ENCODE measurements around the gene MYADML2.

Gene MYADML2

DNA sequence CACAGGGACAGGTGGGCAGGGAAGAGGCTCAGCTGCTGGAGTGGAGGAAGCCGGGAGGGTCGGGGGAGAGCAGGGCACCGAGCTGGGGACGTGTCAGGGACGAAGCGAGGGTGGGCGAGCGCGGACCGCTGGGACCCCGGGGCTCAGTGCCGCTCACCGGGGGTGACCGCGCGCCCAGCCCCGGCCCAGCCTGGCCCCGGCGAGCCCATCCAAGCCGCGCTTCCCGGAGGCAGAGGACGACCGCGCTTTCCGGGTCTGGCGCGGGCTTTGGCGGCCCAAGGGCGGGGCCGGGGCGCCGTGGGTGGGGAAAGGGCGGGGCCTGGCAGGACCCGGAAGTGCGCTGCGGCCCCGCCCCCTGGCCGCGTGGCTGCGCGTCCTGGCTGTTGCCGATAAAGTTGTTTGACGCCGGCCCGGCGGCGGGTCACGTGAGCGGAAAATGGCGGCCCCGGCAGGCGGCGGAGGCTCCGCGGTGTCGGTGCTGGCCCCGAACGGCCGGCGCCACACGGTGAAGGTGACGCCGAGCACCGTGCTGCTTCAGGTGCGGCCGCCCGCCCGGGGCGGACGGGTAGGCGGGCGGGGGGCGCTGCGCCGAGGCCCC is 30.3 kb upstream of the MYADML2 start, which contains the start of gene ASPSCR1:
Gene ASPSCR1 (plus strand): TSS at position 419 of the 598 bp plus-strand sequence. CDS start 18 bp downstream, at position 437.
- peak; percentile 30 for DNase-seq

DNA sequence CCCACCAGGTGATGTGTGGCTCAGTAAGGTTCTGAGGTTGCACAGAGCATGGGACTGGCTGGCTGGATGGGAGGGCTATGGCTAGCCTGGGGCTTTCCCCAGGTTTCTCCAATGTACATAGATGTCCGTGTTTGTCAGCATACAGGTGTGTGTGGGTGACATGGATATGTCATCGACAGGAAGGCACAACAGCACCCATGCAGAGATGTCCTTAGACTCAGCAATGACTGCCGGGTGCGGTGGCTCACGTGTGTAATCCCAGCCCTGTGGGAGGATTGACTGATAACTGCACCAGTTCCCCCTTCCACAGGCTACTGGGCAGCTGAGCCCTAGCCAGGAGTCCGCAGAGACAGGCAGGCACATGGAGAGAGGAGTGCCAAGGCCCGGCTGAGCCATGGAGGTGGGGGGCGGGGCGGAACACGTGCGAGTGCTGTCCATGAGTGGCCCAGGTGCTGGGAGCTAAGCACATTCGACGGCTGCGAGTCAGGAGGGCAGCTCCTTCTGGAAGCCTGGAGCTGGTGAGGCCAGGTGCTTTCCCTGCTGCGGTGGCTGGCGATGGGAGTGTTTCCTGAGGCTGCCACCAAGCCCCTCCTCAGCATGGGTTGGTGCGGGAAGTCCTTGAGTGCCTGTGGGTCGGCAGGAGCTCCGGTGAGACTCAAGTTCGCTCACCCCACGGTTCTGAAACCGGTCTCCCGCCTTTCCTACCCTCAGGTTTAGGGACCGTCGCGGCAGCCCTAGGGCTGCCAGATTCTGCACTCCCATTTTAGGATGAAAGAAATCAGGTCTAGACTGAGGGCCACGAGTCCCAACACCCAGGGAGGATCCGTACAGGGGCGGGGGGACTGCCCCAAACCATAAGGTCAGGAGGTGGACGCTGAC is 29.5 kb upstream of the MYADML2 start:
- peak; percentile 40 for DNase-seq

DNA sequence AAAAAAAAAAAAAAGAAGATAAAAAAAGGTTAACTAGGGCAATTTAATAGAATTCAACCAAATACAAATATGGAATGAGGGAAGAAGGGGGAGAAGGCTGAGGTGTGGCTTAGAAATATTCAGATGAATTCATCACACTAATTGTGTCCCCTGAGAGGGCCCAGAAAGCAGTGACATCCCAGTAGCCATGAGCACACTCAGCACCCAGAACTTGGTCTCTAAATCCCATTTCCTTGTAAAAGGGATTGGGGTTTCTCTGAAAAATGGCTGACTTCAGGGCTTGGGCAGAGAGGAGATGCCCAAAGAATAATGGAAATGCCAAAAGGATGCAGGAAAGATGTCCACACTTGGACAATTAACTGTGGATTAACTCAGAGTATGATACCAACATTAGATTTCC is 26.4 kb upstream of the MYADML2 start:
- DNase-seq = no peak

DNA sequence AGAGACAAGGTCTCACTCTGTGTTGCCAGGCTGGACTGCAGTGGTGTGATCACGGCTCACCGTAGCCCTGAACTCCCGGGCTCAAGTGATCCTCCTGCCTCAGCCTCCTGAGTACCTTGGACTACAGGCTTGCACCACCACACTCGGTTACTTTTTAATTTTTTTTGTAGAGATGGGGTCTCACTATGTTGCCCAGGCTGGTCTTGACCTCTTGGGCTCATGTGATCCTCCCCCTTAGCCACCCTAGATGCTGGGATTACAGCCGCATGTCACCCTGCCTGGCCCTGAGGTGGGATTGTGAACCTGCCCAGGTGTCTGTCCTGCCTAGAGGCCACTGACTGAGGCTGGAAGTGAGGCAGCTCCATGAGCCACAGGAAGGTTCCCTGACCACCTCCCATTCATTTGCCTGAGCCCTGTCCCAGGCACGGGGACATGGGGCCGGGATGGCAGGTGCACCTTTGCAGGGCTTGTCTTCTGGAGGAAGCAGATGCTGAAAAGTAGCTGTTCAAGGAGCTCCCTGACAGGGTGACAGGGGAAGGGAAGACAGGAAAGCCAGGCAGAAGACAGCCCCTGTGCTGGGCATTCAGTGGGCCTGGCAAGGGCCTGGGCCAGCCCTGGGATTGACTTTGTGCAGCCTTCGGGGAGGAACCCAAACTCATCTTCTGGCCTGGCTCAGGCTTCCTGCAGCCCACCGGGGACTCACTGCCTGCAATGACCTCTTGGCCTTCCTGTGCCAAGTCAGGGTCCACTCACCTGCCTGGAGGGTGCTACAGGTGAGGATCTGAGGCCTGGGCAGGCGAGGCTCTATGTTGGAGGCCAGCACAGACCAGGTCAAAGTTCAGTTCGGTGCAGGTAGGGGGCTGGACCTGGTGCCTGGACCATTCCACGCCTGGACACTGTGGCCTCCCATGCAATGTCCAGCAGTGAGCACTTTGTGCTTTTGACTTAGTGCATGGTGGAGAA is 22.1 kb upstream of the MYADML2 start:
- no peak for DNase-seq

DNA sequence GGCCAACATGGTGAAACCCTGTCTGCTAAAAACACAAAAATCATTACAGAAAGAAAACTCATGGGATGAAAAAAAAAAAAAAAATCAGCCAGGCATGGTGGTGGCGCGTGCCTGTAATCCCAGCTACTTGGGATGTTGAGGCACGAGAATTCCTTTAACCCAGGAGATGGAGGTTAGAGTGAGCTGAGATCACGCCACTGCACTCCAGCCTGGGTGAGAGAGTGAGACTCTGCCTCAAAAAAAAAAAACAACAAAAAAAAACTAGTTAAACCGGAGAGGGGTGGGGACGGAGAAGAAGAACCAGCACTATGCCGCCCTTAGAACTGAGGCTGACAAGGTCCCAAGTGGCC is 21.3 kb upstream of the MYADML2 start:
- no peak for DNase-seq

DNA sequence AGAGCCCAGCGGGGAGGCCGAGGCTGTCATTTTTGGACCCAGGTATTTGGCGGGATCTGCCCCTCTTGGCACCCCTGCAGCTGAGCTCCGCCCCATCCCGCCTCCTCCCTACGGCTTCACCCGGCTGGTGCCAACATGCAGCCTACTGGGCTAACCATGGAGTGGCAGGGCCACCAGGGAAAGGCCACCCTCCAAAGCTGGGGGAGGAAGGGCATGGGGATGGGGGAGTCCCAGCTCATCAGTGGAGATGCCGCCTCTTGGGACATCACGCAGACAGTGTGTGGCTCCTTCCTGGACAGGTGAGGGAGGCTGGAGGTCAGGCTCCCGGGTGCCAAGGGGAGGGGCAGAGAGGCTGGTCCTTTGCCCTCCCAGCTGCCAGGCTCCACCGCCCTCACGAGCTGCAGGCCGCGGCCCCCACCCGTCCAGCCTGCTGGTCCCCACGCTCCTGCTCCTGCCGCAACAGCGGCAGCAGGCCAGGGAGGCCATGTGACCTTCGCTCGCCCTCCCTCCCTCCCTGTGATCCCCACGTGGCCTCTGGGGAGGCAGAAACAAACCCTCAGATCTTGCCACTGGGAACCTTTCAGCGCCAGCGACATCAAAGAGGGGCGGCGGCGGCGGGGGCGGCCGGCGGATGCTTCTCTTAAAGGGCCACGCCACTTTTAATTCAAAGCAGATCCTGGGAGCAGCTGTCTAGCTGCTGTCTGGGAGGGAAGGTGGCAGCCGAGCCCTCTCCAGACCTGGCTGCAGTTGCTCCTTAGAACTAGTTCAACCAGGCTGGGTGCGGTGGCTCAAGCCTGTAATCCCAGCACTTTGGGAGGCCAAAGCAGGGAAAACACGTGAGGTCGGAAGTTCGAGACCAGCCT is 20.7 kb upstream of the MYADML2 start:
- peak; percentile 58 for DNase-seq

DNA sequence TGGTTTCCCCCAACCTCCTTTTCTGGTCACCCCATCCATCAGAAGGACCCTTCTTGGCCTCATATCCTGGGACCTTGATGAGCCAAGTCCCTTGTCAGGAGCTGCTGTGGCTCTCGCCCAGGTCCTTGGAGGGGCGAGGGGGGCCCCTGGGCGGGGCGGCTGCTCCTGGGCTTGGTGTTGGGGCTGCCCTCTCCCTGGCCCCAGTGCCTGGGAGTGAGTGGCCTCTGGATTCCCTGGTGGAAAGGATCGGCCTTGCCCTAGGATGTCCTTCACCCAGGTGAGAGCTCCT is 20.2 kb upstream of the MYADML2 start:
- no peak for DNase-seq

DNA sequence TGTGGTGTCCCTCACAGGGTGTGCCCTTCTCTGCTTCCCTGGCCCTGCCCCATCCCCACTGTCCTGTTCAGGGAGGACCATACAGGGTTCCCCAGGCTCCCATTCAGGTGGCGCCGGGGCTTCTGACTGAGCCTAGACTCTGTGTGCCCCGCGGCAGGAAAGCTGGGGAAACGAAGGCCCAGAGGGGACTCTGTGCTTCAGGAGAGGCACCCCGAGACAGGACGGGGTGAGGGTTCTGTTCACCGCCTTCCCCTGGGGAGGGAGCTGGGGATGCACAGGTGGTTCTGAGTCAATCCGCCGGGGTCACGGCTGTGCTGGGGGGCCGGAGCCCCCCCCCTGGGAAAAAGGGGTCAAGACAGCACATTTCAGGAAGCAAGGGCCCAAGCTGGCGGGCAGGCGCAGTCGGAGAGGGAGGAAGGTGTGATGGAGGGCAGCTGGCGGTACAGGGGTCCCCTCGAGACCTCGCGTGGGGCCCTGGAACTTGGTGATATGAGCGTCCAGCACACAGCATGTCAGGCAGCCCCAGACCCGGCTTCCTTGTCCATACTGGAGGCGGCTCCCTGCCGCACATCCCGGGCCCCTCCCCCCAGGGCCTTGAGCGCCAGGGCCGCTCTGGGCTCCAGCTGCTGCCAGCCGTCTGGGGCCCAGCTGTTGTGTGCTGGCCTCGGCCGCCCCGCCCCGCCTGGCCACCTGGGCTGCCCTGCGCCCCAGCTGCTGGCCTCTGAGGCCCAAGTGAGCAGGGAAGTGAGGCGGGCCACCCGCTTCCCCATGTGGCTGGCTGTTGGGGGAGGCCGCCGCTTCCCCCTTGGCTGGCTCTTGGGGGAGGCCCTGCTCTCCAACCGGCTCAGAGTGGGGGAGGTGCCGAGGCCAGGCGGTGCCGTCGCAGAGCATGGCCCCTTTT is 19.6 kb upstream of the MYADML2 start:
- DNase-seq = no peak

DNA sequence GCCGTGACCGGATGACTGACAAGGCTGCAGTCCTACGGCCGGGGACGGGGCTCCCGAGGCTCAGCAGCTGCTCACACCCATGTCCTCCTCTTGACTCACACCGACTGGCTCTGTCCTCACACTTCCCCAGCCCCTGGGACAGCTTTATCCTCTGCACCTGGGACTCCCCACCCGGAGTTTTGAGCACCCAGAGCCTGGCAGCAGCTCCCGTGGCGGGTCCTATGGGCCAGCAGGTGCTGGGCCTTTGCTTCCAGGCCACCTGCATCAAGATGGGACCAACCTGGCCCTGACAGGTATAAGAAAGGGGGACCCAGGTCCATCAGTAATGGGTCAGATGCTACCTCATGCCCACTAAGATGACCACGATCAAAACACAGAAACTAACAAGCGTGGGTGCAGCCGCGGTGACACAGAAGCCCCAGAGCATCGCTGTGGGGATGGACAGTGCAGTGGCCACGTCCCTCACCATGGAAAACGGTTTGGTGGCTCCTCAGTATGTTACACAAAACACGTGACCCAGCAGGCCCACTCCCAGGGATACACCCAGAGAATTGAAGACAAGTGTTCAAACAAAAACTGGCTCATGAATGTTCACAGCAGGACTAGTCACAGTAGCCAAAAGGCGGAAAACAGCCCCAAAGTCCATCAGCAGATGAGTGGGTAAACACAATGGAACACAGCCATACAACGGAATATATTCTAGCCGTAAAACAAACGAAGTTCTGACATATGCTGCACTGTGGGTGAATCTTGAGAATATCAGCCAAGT is 17.2 kb upstream of the MYADML2 start:
- no peak for DNase-seq

DNA sequence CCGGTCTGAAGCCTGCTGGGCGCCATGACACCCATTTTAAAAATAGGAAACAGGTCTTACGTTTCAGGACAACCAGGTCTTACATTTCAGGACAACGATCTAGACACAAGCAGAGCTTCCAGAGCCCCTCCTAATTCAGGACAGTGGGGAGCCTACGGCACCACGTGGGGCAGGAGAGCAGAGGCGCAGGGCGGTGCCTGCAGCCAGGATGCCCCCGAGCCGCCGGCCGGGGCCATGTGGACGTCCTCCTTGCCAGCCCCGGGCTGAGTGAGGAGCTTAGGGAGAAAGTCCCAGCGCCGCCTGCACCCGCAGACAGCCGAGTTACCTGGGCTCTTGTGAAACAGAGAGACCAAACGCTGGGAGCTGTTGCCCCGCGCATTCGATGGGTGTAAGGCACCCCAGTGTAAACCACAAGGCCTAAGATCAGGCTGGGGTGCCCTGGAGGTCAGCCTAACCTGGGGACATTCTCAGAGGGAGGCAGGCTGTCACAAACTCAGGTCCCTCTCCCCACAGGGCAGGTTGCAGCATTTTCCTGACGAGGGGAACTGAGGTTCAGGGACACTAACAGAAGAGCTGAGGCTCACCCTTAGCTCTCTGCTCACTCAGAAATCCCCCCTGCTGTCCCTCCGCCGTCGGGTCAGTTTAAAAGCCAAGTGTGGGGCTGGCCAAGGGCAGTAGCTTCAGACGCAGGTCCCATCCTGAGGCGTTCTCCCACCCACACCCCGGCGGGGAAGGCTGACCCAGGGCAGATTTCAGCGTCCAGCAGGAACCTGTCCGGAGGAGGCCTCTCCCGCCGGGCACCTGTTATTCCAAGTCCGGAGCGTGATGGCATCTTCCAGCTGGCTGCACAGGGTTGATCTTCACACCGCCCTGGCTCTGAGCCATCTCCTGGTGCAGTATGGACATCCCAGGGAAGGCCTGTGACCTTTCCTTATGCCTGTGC is 15.7 kb upstream of the MYADML2 start:
- DNase-seq = no peak

DNA sequence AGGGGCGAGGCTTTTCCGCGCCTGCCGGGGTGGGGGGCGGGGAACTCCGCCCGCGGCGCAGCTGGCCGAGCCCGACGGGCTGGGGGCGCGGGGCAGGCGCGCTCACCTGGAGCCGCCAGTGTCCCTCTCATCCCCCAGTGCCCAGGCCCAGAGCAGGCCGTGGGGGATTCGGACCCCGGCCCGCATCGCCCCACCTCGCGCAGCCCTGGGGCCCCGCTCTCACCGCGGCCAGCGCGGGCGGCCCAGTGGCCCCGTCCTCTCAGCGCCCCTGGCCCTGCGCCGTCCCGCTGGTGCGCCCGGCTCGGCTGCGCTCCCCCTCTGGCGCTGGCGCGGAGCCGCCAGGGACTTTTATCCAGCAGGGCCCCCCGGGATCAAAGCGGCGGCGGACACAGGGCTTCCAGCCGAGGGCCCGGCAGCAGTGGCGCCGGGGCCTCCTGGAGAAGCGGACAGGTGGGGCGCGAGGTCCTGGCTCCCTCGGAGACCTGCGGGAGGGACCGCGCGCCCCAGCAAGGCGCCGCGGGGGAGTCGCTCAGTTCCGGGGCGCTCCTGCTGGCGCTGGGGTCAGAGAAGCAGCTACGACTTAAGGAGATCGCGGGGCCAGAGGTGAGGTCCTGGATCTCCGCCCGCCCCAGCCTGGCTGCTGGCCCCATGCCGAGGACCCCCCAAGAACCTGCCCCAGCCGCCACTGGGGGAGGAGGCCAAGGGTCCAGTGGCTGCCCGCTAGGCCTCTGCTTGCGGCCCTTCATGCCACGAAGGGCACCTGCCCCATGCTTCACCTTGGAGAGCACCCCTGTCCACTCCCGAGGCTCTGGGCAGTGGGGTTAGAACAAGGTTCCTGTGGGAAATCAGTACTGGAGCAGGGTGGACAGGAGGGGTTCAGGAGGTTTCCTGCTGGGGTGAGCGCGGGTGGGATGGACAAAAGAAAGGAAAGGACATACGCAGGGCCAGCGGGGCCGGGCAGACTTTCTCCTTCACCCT is 14.8 kb upstream of the MYADML2 start:
- no peak for DNase-seq

DNA sequence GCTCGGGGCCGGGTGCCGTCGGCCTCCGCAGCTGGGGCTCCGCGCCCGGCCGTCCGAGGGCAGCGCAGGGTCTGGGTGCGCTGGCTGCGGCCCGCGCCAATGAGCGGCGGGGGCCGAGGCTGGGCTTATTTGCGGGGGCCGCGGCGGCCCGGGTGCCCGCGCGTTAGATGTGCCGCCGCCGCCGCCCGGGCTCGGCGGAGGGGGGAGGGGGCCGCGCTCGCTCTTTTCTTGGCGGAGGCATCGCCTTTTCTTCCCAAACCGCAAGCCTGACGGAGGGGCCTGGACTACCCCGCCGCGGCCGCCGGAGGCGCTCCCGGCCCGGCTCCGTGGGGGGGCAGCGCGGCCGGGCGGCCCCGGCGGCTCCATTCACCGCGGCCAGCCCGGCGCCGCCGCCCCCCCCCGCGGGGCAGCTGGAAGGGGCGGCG is 14.1 kb upstream of the MYADML2 start, which contains the start of gene NOTUM:
Gene NOTUM (minus strand): TSS at position 101 of the 425 bp plus-strand sequence. CDS start 278 bp downstream, outside the sequence.
- no peak for DNase-seq

DNA sequence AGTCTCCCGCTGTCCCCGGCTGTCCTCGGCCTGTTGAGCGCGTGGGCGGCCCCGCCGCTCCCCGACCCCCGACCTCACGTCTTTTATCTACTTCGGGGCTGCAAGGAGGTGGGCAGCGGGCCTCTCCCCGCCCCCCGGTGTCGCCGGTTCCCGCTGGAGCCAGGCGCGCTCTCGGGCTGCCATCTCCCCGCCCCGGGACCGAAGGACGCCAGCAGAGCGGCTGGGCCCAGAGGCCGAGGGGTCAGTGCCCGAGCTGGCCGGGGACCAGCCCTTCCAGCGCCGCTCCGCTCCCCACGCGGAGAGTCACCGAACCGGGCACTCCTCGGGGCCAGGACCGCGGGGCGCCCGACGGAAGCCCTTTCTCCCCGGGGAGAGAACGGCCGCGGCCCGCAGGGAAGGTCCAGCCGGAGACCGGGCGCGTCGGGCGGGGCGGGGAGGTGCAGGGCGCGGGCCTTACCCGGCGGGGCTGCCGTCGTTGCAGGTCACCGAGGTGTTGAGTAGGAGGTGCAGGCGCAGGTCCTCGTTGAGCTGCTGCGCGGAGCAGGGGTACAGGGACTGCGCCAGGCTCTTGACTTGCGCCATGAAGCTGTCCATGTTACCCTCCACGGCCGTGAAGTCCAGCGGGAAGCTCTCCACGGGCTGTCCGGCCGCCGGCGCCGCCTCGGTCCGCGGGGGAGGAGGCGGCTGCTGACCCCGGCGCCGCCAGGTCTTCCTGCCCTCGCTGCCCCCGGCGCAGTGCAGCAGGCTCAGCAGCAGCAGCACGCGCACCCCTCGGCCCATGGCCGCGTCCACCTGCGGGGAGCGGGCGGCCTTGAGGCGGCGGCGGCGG is 13.3 kb upstream of the MYADML2 start:
- no peak for DNase-seq

DNA sequence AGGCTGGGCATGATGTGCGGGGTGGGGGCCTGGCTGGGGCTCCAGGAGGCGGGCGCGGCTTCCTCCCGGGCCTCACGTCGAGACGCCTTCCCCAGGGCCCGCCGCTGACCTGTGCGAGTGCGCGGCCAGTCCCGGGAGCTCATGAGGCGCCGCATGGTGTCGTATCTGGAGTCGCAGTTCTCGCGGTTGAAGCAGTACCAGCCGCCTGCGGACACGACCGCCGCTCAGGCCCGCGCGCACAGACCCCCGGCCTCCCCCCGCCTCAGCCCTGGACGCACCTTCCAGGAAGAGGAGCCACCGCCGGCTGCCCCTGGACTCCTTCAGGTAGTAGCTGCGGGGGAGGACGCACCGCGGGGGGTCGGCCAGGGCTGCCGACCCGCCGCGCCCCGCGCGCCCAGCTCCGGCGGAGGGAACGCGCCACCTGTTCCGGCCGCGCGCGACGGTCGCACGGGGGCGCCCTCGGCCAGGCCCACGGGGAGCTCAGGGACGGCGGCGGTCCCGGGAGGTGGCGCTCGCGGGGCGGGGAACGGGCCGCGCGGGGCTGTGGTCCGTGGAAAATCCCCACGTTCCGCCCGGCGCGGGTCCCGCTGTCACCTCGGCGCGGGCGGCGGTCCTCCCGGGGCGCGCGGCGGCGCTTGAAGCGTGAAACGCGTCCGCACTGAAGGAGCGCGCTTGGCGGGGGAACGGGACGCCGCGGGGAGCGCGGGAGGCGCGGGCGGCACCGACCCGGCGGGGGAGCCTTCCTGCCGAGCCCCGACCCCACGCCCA is 12.5 kb upstream of the MYADML2 start:
- DNase-seq = no peak

DNA sequence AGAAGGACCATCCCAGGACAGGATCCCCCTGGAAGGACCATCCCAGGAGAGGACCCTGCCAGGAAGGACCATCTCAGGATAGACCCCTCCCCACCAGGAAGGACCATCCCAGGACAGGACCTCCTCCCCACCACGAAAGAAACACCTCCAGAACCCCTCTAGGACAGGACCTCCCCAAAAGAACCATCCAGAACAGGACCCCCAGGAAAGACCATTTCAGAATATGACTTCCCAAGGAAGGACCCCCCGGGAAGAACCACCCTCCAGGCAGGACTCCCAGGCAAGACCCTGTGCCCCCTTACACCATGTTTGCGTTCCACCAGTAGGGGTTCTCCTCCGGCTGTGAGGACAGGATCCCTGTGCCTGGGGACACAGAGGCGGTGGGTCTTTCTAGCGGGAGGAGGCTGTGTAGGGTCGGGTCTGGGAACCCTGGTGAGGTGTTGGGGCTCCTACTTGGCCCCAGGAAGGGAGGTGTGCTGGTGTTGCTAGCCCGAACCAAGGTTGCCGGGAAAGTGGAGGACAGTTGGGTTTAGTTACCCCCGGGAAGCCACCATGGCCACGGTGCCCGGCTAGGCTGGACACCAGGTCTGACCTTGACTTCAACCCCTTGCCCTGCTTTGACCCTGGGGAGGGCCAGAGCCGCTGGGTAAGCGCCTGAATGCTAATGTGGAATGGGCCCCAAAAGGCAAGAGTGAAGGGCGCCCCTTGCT is 11.8 kb upstream of the MYADML2 start:
- DNase-seq = no peak

Data from DMS79 (cell line).